ENCODE measurements around the gene JOSD1.

- TF ChIP-seq, protein P1, sequence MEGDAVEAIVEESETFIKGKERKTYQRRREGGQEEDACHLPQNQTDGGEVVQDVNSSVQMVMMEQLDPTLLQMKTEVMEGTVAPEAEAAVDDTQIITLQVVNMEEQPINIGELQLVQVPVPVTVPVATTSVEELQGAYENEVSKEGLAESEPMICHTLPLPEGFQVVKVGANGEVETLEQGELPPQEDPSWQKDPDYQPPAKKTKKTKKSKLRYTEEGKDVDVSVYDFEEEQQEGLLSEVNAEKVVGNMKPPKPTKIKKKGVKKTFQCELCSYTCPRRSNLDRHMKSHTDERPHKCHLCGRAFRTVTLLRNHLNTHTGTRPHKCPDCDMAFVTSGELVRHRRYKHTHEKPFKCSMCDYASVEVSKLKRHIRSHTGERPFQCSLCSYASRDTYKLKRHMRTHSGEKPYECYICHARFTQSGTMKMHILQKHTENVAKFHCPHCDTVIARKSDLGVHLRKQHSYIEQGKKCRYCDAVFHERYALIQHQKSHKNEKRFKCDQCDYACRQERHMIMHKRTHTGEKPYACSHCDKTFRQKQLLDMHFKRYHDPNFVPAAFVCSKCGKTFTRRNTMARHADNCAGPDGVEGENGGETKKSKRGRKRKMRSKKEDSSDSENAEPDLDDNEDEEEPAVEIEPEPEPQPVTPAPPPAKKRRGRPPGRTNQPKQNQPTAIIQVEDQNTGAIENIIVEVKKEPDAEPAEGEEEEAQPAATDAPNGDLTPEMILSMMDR (IDR thresholded peaks at IDR 0.05): peak in 2 of 6 experiments; percentile 32 to 37
- no peak for TF ChIP-seq POLR2A (IDR thresholded peaks at IDR 0.05)
These were observed 33.1 kb upstream of the JOSD1 start for GRCh38 chr22:38733724-38734381.
